ENCODE results near the gene CHSY1.

- TF ChIP-seq CTCF (IDR thresholded peaks at IDR 0.05) = no peak
- no peak for TF ChIP-seq POLR2AphosphoS5 (IDR thresholded peaks at IDR 0.05)
- no peak for TF ChIP-seq EP300 (IDR thresholded peaks at IDR 0.05)
- TF ChIP-seq POLR2A (IDR thresholded peaks at IDR 0.05) = no peak
Measured at GRCh38 chr15:101131489-101132389, 120.1 kb downstream of the CHSY1 start.
